Mesenchymal stem cell (in vitro differentiated cells and primary cell): Measurements from ENCODE around the gene SMAD6.

Experiments used
- DNase-seq: peaks from one replicate; pipeline ENCODE4 v3.0.0-alpha.2; 2013
- H2AFZ ChIP-seq: one replicate; pipeline ENCODE4 v1.6.1; 2013; ENCODE audit warnings: low read depth, mild to moderate bottlenecking, control low read depth, inconsistent platforms, low read length, moderate library complexity
- H2AK5ac ChIP-seq: 2 replicates; pipeline ENCODE4 v1.6.1; 2013; ENCODE audit warnings: low read length, moderate library complexity, mild to moderate bottlenecking, inconsistent platforms; ENCODE audit not compliant: severe bottlenecking
- H2BK120ac ChIP-seq: one replicate; pipeline ENCODE4 v1.6.1; 2013; ENCODE audit warnings: low read depth, mild to moderate bottlenecking, inconsistent platforms, low read length, moderate library complexity
- H2BK12ac ChIP-seq, 2 experiments: one replicate each; pipeline ENCODE4 v1.6.1; 2013; ENCODE audit warnings: inconsistent platforms in 2 of 2, low read length in 2 of 2, mild to moderate bottlenecking in 2 of 2, moderate library complexity in 2 of 2, control low read depth in 1 of 2
- H2BK15ac ChIP-seq: one replicate; pipeline ENCODE4 v1.6.1; 2013; ENCODE audit warnings: mild to moderate bottlenecking, low read depth, inconsistent platforms; ENCODE audit not compliant: poor library complexity, severe bottlenecking
- H2BK5ac ChIP-seq: 2 replicates; pipeline ENCODE4 v1.6.1; 2013; ENCODE audit warnings: low read depth, mild to moderate bottlenecking, low read length, control low read depth, inconsistent platforms; ENCODE audit not compliant: poor library complexity, severe bottlenecking
- H3K14ac ChIP-seq, 2 experiments: one replicate each; pipeline ENCODE4 v1.6.1; 2013; ENCODE audit warnings: inconsistent platforms in 2 of 2, low read length in 2 of 2, control low read depth in 1 of 2, mild to moderate bottlenecking in 1 of 2, moderate library complexity in 1 of 2
- H3K18ac ChIP-seq, 2 experiments: one replicate each; pipeline ENCODE4 v1.6.1; 2013; ENCODE audit warnings: inconsistent platforms in 2 of 2, low read length in 2 of 2, control low read depth in 1 of 2, low read depth in 1 of 2, mild to moderate bottlenecking in 1 of 2
- H3K23ac ChIP-seq, 2 experiments: one replicate each; pipeline ENCODE4 v1.6.1; 2013; ENCODE audit warnings: inconsistent platforms in 2 of 2, low read length in 2 of 2, mild to moderate bottlenecking in 2 of 2, moderate library complexity in 2 of 2, control low read depth in 1 of 2
- H3K27ac ChIP-seq: 2 replicates; pipeline ENCODE4 v1.5.1; 2013; ENCODE audit warnings: mild to moderate bottlenecking, moderate library complexity, low read length, control low read depth, inconsistent platforms; ENCODE audit not compliant: poor library complexity, severe bottlenecking
- H3K27me3 ChIP-seq, 2 experiments: 2 replicates each; pipeline versions ENCODE4 v1.6.1 to v1.7.0; 2013; ENCODE audit warnings: low read length in 2 of 2, mild to moderate bottlenecking in 2 of 2, moderate library complexity in 2 of 2, control low read depth in 1 of 2, inconsistent platforms in 1 of 2; ENCODE audit not compliant: control insufficient read depth in 1 of 2, insufficient read depth in 1 of 2
- H3K36me3 ChIP-seq, 2 experiments: 2 replicates each; pipeline versions ENCODE4 v1.6.1 to v1.7.0; 2013; ENCODE audit warnings: low read length in 2 of 2, control low read depth in 1 of 2, inconsistent platforms in 1 of 2, low read depth in 1 of 2, mild to moderate bottlenecking in 1 of 2; ENCODE audit not compliant: insufficient read depth in 2 of 2, control insufficient read depth in 1 of 2
- H3K4ac ChIP-seq, 2 experiments: one replicate each; pipeline ENCODE4 v1.6.1; 2013; ENCODE audit warnings: inconsistent platforms in 2 of 2, low read length in 2 of 2, mild to moderate bottlenecking in 2 of 2, moderate library complexity in 2 of 2, control low read depth in 1 of 2, low read depth in 1 of 2
- H3K4me1 ChIP-seq: 2 replicates; pipeline ENCODE4 v1.6.1; 2013; ENCODE audit warnings: low read depth, low read length, control low read depth; ENCODE audit not compliant: control insufficient read depth, insufficient read depth
- H3K4me2 ChIP-seq: 2 replicates; pipeline ENCODE4 v1.6.1; 2013; ENCODE audit warnings: low read length, mild to moderate bottlenecking, inconsistent platforms; ENCODE audit not compliant: poor library complexity, severe bottlenecking
- H3K4me3 ChIP-seq, 2 experiments: 2 replicates each; pipeline versions ENCODE4 v1.5.1 to v1.7.0; 2013; ENCODE audit warnings: low read length in 2 of 2, mild to moderate bottlenecking in 2 of 2, control low read depth in 1 of 2, low read depth in 1 of 2; ENCODE audit not compliant: insufficient read depth in 1 of 2
- H3K79me1 ChIP-seq: replicated peaks from 2 replicates; pipeline ENCODE4 v1.6.1; 2013; ENCODE audit warnings: mild to moderate bottlenecking, control low read depth, low read length, inconsistent platforms; ENCODE audit not compliant: poor library complexity, severe bottlenecking
- H3K9ac ChIP-seq: 2 replicates; pipeline ENCODE4 v1.7.0; 2013; ENCODE audit warnings: mild to moderate bottlenecking, low read length, moderate library complexity
- H3K9me3 ChIP-seq: 2 replicates; pipeline ENCODE4 v1.7.0; 2013; ENCODE audit warnings: mild to moderate bottlenecking, low read length; ENCODE audit not compliant: control insufficient read depth
- H4K8ac ChIP-seq: one replicate; pipeline ENCODE4 v1.6.1; 2013; ENCODE audit warnings: inconsistent platforms, mild to moderate bottlenecking, low read length, moderate library complexity
- H4K91ac ChIP-seq: one replicate; pipeline ENCODE4 v1.6.1; 2013; ENCODE audit warnings: mild to moderate bottlenecking, low read length, inconsistent platforms
- WGBS: methylation state at CpG from one replicate; pipeline ENCODE4 v1.1.7; 2013; ENCODE audit warnings: mixed read lengths; 5-methylcytosine and 5-hydroxymethylcytosine counted together

Gene SMAD6

DNA sequence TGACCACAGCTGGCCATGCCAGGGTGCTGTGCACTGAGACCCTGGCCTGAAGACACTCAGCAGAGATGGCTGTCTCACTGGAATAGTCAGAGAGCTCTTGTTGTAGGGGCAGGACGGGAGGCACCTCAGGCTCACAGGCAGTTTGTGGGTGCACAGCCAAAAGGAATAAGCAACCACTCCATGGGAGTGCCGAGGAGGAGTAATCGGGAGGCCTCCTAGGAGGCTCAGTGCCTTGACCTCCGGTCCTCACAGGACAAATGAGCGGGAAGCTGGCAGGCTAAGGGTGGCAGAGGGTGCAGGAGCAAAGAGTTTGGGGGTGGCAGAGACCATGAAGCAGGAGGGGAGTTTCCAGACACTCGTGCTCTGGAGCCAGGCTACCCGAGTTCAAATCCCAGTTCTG, 81.7 kb downstream of the SMAD6 start:
- Histone ChIP-seq H3K4me2 (no peak overlapping the region), H3K18ac (peak overlapping the region in 1 of 2 experiments; percentile 16), H3K4ac (no peak overlapping the region), H3K36me3 (peaks cover 8 to 40% of the 10 kb centered on the region in 2 experiments), H2BK120ac (no peak overlapping the region), H3K27me3 (no peaks in the 10 kb centered on the region), H2BK5ac (no peak overlapping the region), H3K27ac (no peak overlapping the region), H3K14ac (peak overlapping the region in 1 of 2 experiments; percentile 61), H3K9ac (no peak overlapping the region), H2AK5ac (peak overlapping the region; percentile 5), H2AFZ (no peak overlapping the region), H4K8ac (no peak overlapping the region), H3K4me3 (no peak overlapping the region), H2BK12ac (peak overlapping the region in 1 of 2 experiments; percentile 50), H2BK15ac (no peak overlapping the region), H4K91ac (no peak overlapping the region), H3K23ac (no peak overlapping the region), H3K4me1 (peaks cover 54% of the 10 kb centered on the region), H3K9me3 (no peaks in the 10 kb centered on the region), H3K79me1 (peaks cover 1% of the 10 kb centered on the region)
- WGBS = 98% methylated on average over 7 of the region's 7 CpGs
- no peak for DNase-seq

DNA sequence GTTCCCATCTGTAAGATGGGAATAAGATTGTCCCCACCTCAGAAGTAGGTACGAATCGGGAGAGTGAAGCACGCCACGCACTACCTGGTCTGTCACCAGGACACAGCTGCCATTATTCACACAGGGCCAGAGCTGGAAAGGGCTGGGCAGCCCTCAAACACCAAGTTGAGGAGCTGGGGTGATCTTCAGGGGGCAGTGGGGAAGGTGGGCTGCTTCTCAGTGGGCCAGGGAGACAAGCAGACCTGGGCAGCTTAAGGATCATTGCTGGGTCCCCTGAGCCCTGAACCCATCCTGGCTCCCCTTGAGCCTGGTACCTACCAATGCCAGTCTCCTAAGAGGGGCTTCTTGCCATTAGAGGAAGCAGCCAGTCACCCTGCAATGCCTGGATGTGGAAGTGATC, 82.1 kb downstream of the SMAD6 start:
- no peak overlapping the region for H2BK12ac ChIP-seq
- H3K79me1 ChIP-seq = no peaks in the 10 kb centered on the region
- no peak overlapping the region for H2AFZ ChIP-seq
- H3K9me3 ChIP-seq = no peaks in the 10 kb centered on the region
- no peak overlapping the region for H3K27ac ChIP-seq
- peak overlapping the region in 1 of 2 experiments; percentile 55 for H3K14ac ChIP-seq
- DNase-seq = no peak
- H3K27me3 ChIP-seq = no peaks in the 10 kb centered on the region
- no peak overlapping the region for H3K4me3 ChIP-seq
- no peak overlapping the region for H2BK120ac ChIP-seq
- no peak overlapping the region for H2BK5ac ChIP-seq
- peak overlapping the region in 1 of 2 experiments; percentile 37 for H3K18ac ChIP-seq
- peak overlapping the region; percentile 65 for H4K91ac ChIP-seq
- WGBS = 99% methylated on average over 4 of the region's 4 CpGs
- peak overlapping the region in 1 of 2 experiments; percentile 47 for H3K4ac ChIP-seq
- H3K9ac ChIP-seq = no peak overlapping the region
- H3K23ac ChIP-seq = no peak overlapping the region
- no peak overlapping the region for H3K4me2 ChIP-seq
- H2BK15ac ChIP-seq = no peak overlapping the region
- peak overlapping the region; percentile 72 for H2AK5ac ChIP-seq
- peak overlapping the region; percentile 36 for H4K8ac ChIP-seq
- H3K36me3 ChIP-seq = peaks cover 8 to 40% of the 10 kb centered on the region in 2 experiments
- H3K4me1 ChIP-seq = peaks cover 49% of the 10 kb centered on the region

DNA sequence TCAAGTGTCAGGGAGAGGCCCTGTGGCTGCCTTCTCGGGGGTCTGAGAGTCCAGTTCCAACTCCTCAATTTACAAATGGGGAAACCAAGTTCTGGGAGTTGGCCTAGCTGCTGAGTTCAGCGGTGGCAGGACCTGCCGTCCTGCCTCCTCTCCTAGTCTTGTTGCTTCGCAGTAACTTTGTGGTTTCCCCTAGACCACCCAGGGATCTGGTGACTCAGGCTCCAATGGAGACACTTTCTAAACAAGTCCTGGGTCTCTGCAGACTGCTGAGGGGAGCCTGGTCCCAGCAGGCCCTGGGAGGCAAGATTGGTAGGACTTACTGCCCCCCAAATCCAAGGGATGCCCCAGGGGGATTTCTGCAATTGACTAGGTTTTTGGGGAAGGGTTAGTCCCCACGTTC, 83.6 kb downstream of the SMAD6 start:
- no peak overlapping the region for H3K4me3 ChIP-seq
- H4K91ac ChIP-seq = no peak overlapping the region
- peak overlapping the region in 1 of 2 experiments; percentile 83 for H3K18ac ChIP-seq
- H2AK5ac ChIP-seq = peak overlapping the region; percentile 83
- no peak overlapping the region for H3K23ac ChIP-seq
- H3K27me3 ChIP-seq = no peaks in the 10 kb centered on the region
- peak; percentile 94 for DNase-seq
- no peak overlapping the region for H2BK5ac ChIP-seq
- no peak overlapping the region for H3K9ac ChIP-seq
- peak overlapping the region in 1 of 2 experiments; percentile 18 for H3K14ac ChIP-seq
- no peak overlapping the region for H4K8ac ChIP-seq
- no peak overlapping the region for H2BK120ac ChIP-seq
- peak overlapping the region in 1 of 2 experiments; percentile 98 for H2BK12ac ChIP-seq
- peaks cover under 1% of the 10 kb centered on the region for H3K9me3 ChIP-seq
- WGBS = 23% methylated on average over 4 of the region's 5 CpGs
- H2BK15ac ChIP-seq = no peak overlapping the region
- peaks cover 36% of the 10 kb centered on the region for H3K4me1 ChIP-seq
- H3K4ac ChIP-seq = peak overlapping the region in 1 of 2 experiments; percentile 68
- no peak overlapping the region for H3K4me2 ChIP-seq
- peaks cover 8 to 40% of the 10 kb centered on the region in 2 experiments for H3K36me3 ChIP-seq
- H3K27ac ChIP-seq = no peak overlapping the region
- no peaks in the 10 kb centered on the region for H3K79me1 ChIP-seq
- no peak overlapping the region for H2AFZ ChIP-seq

DNA sequence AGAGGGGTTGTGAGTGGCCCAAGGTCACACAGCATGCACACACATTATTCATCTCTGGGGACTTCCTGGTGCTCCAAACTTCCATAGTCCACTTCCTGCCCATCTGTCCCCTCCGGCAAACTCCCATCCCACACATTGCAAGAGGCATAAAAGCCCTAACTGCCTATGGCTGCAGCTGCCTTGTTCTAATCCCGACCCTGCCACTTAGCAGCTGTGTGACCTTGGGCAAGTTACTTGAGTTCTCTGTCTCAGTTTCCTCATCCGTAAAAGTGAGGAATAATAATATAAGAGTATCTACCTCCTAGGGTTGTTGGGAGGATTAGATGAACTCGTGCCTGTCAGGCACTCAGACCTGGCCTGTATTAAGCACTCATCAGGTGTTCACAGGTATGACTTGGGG, 84.2 kb downstream of the SMAD6 start:
- no peak overlapping the region for H2BK120ac ChIP-seq
- H2BK12ac ChIP-seq = peak overlapping the region; percentile 90 to 98
- H4K91ac ChIP-seq = peak overlapping the region; percentile 52
- H3K4ac ChIP-seq = peak overlapping the region; percentile 24 to 47
- H3K36me3 ChIP-seq = peaks cover 2 to 40% of the 10 kb centered on the region in 2 experiments
- H3K27me3 ChIP-seq = no peaks in the 10 kb centered on the region
- no peak overlapping the region for H3K23ac ChIP-seq
- 77% methylated on average over 4 of the region's 4 CpGs for WGBS
- H3K79me1 ChIP-seq = no peaks in the 10 kb centered on the region
- H3K9ac ChIP-seq = no peak overlapping the region
- H4K8ac ChIP-seq = no peak overlapping the region
- H3K4me2 ChIP-seq = no peak overlapping the region
- H2AFZ ChIP-seq = no peak overlapping the region
- H3K4me1 ChIP-seq = peaks cover 30% of the 10 kb centered on the region
- H3K4me3 ChIP-seq = no peak overlapping the region
- no peak overlapping the region for H3K27ac ChIP-seq
- peaks cover 3% of the 10 kb centered on the region for H3K9me3 ChIP-seq
- peak overlapping the region in 1 of 2 experiments; percentile 83 for H3K18ac ChIP-seq
- peak overlapping the region in 1 of 2 experiments; percentile 48 for H3K14ac ChIP-seq
- H2BK15ac ChIP-seq = no peak overlapping the region
- no peak overlapping the region for H2BK5ac ChIP-seq
- no peak for DNase-seq
- peak overlapping the region; percentile 76 for H2AK5ac ChIP-seq
